GM18511 (cell line): ENCODE results near the gene PPY.
"Not testable (repeated sequence)": the region's sequence is repeated elsewhere in the genome, so short reads cannot be mapped to it uniquely, and the experiment has no call there.

Experiments
- ATAC-seq: cut with Tn5 transposase; IDR thresholded peaks from one replicate; pipeline ENCODE4 v1.9.1; 2021; ENCODE audit warnings: mild to moderate bottlenecking, moderate library complexity; ENCODE audit not compliant: unreplicated experiment

The PPY gene

GRCh38 chr17:43967251-43967875 lies 25.1 kb upstream of the PPY start:
- no peak for ATAC-seq

GRCh38 chr17:43966276-43966675 lies 24.0 kb upstream of the PPY start:
- no peak for ATAC-seq

GRCh38 chr17:43962479-43962878 lies 20.2 kb upstream of the PPY start:
- no peak for ATAC-seq

- ATAC-seq: no peak
Measured at GRCh38 chr17:43961954-43962353, 19.7 kb upstream of the PPY start.

- ATAC-seq: not testable (repeated sequence)
Measured at GRCh38 chr17:43961292-43961691, 19.0 kb upstream of the PPY start.

GRCh38 chr17:43958748-43959352 lies 16.6 kb upstream of the PPY start:
- no peak for ATAC-seq

GRCh38 chr17:43956222-43956621 lies 13.9 kb upstream of the PPY start:
- ATAC-seq: no peak

- ATAC-seq: no peak
Measured at GRCh38 chr17:43953746-43954145, 11.5 kb upstream of the PPY start, which contains the start of gene PYY. Gene PYY (minus strand): TSS chr17:43953940. CDS start chr17:43953483, 457 bp downstream.

GRCh38 chr17:43952724-43953666 lies 10.7 kb upstream of the PPY start:
- ATAC-seq: no peak

- no peak for ATAC-seq
Measured at GRCh38 chr17:43952351-43952723, 10.1 kb upstream of the PPY start.

GRCh38 chr17:43951750-43952149 lies 9.5 kb upstream of the PPY start:
- ATAC-seq: no peak

GRCh38 chr17:43950554-43950953 lies 8.3 kb upstream of the PPY start:
- ATAC-seq: no peak

GRCh38 chr17:43949781-43950180 lies 7.5 kb upstream of the PPY start:
- no peak for ATAC-seq

GRCh38 chr17:43946781-43947180 lies 4.5 kb upstream of the PPY start:
- no peak for ATAC-seq

- no peak for ATAC-seq
Measured at GRCh38 chr17:43945074-43945829, 3.0 kb upstream of the PPY start.

GRCh38 chr17:43940630-43941029 lies 1.6 kb downstream of the PPY start:
- ATAC-seq: no peak

- no peak for ATAC-seq
Measured at GRCh38 chr17:43939886-43940285, 2.4 kb downstream of the PPY start.

- not testable (repeated sequence) for ATAC-seq
Measured at GRCh38 chr17:43939452-43939851, 2.8 kb downstream of the PPY start.

GRCh38 chr17:43938838-43939182 lies 3.5 kb downstream of the PPY start:
- no peak for ATAC-seq

GRCh38 chr17:43936434-43936833 lies 5.8 kb downstream of the PPY start:
- ATAC-seq: no peak

GRCh38 chr17:43935926-43936261 lies 6.4 kb downstream of the PPY start:
- no peak for ATAC-seq
